H1 (cell line): ENCODE measurements around the gene ITSN1. TPM values are rescaled to one million over a fixed set of nuclear protein-coding genes. Genes with fewer than 3 reads are reported as not detected.

Experiments
- CTCF ChIA-PET: fragments of 300-600 bp; sonication (Branson Sonifier 250); formaldehyde crosslinking; loops from one replicate; lab custom pipeline; 2021; ENCODE audit not compliant: partially characterized antibody; lab: Charles Lee
- POLR2A ChIA-PET: fragments of 300-600 bp; sonication (Branson Sonifier 250); formaldehyde crosslinking; loops from one replicate; lab custom pipeline; 2021; ENCODE audit warnings: inconsistent platforms; ENCODE audit not compliant: partially characterized antibody; lab: Charles Lee
- DNase-seq, 2 experiments: peaks; one replicate each; pipeline versions ENCODE4 v3.0.0 to v3.0.0-alpha.2; 2010 to 2022; ENCODE audit warnings: low spot score in 2 of 2, low read depth in 1 of 2, mixed read lengths in 1 of 2
- FAIRE-seq: peaks from 2 replicates; lab custom pipeline; 2011; peaks lifted over from hg19 to GRCh38; lab: Jason Lieb, UNC
- H2AFZ ChIP-seq: 2 replicates; pipeline ENCODE4 v1.8.1; 2012; ENCODE audit warnings: low read length, inconsistent platforms
- H2AK5ac ChIP-seq: 2 replicates; pipeline ENCODE4 v1.6.1; 2013; ENCODE audit warnings: low read depth, low read length
- H2BK120ac ChIP-seq: replicated peaks from 2 replicates; pipeline ENCODE3; 2013; ENCODE audit warnings: low read depth, low read length, inconsistent platforms
- H2BK12ac ChIP-seq: 2 replicates; pipeline ENCODE4 v1.6.1; 2013; ENCODE audit warnings: low read depth, low read length
- H2BK15ac ChIP-seq: 2 replicates; pipeline ENCODE4 v1.6.1; 2013; ENCODE audit warnings: low read length
- H2BK20ac ChIP-seq: 2 replicates; pipeline ENCODE4 v1.6.1; 2013; ENCODE audit warnings: low read length
- H2BK5ac ChIP-seq: 2 replicates; pipeline ENCODE4 v1.6.1; 2013; ENCODE audit warnings: low read depth, low read length
- H3K14ac ChIP-seq: 2 replicates; pipeline ENCODE4 v1.6.1; 2013; ENCODE audit warnings: inconsistent platforms; ENCODE audit not compliant: insufficient read length
- H3K18ac ChIP-seq: 2 replicates; pipeline ENCODE4 v1.6.1; 2013; ENCODE audit warnings: low read length; ENCODE audit errors: extremely low read depth
- H3K23ac ChIP-seq: 2 replicates; pipeline ENCODE4 v1.6.1; 2013; ENCODE audit warnings: inconsistent platforms; ENCODE audit not compliant: insufficient read length
- H3K23me2 ChIP-seq: 2 replicates; pipeline ENCODE4 v1.6.1; 2013; ENCODE audit warnings: low read depth, low read length
- H3K27ac ChIP-seq: 2 replicates; pipeline ENCODE4 v1.6.1; 2011; ENCODE audit warnings: low read depth, low read length, inconsistent platforms
- H3K27me3 ChIP-seq, 4 experiments: replicated peaks in 1 of 4; 1 replicate in 1 of 4; 2 replicates in 3 of 4; pipeline versions ENCODE4 v1.6.1 to v1.8.1; 2011 to 2013; ENCODE audit warnings: low read length in 3 of 4, mild to moderate bottlenecking in 3 of 4, inconsistent platforms in 2 of 4, mixed read lengths in 2 of 4, moderate library complexity in 1 of 4; ENCODE audit not compliant: control insufficient read depth in 3 of 4, insufficient read depth in 3 of 4; ENCODE audit errors: extremely low read depth in 1 of 4
- H3K36me3 ChIP-seq, 4 experiments: 2 replicates each; pipeline versions ENCODE4 v1.6.1 to v1.8.1; 2011 to 2013; ENCODE audit warnings: mild to moderate bottlenecking in 4 of 4, low read length in 3 of 4, moderate library complexity in 2 of 4, control low read depth in 1 of 4, inconsistent platforms in 1 of 4; ENCODE audit not compliant: insufficient read depth in 4 of 4, control insufficient read depth in 2 of 4
- H3K4ac ChIP-seq: replicated peaks from 2 replicates; pipeline ENCODE3; 2013; ENCODE audit warnings: low read length, low read depth, mixed read lengths, inconsistent platforms; ENCODE audit not compliant: insufficient read length
- H3K4me1 ChIP-seq, 4 experiments: replicated peaks in 1 of 4; 1 replicate in 1 of 4; 2 replicates in 3 of 4; pipeline versions ENCODE4 v1.6.1 to v1.8.1; 2011 to 2013; ENCODE audit warnings: low read length in 3 of 4, inconsistent platforms in 2 of 4, mixed read lengths in 1 of 4; ENCODE audit not compliant: insufficient read depth in 4 of 4, control insufficient read depth in 3 of 4
- H3K4me2 ChIP-seq, 2 experiments: 2 replicates each; pipeline versions ENCODE4 v1.6.1 to v1.8.1; 2011 to 2013; ENCODE audit warnings: low read depth in 2 of 2, low read length in 2 of 2, control low read depth in 1 of 2, inconsistent platforms in 1 of 2, mild to moderate bottlenecking in 1 of 2; ENCODE audit not compliant: insufficient read depth in 1 of 2
- H3K4me3 ChIP-seq, 4 experiments: fragments of 200-600, 300-600 bp in 1 of 4; sonication (generic), shearing (Covaris generic), sonication (Bioruptor Twin) in 1 of 4; 2 replicates each; pipeline versions ENCODE4 v1.5.1 to v1.8.1; 2011 to 2016; ENCODE audit warnings: low read length in 4 of 4, low read depth in 3 of 4, control low read depth in 2 of 4, inconsistent platforms in 2 of 4, mild to moderate bottlenecking in 2 of 4, mixed read lengths in 1 of 4, moderate library complexity in 1 of 4; ENCODE audit not compliant: insufficient read depth in 2 of 4; ENCODE audit errors: extremely low read depth in 1 of 4
- H3K56ac ChIP-seq: replicated peaks from 2 replicates; pipeline ENCODE3; 2013; ENCODE audit warnings: low read depth, mild to moderate bottlenecking, mixed read lengths, low read length, inconsistent platforms; ENCODE audit not compliant: insufficient read length
- H3K79me1 ChIP-seq: 2 replicates; pipeline ENCODE4 v1.6.1; 2013; ENCODE audit warnings: low read depth, low read length, control low read depth
- H3K79me2 ChIP-seq, 2 experiments: 2 replicates each; pipeline versions ENCODE4 v1.6.1 to v1.8.1; 2012 to 2013; ENCODE audit warnings: low read length in 2 of 2, mild to moderate bottlenecking in 2 of 2, inconsistent platforms in 1 of 2; ENCODE audit not compliant: insufficient read depth in 2 of 2, control insufficient read depth in 1 of 2
- H3K9ac ChIP-seq, 4 experiments: replicated peaks in 1 of 4; 1 replicate in 1 of 4; 2 replicates in 3 of 4; pipeline versions ENCODE4 v1.6.1 to v1.8.1; 2011 to 2013; ENCODE audit warnings: low read depth in 3 of 4, low read length in 3 of 4, control low read depth in 2 of 4, mild to moderate bottlenecking in 2 of 4, moderate library complexity in 2 of 4, inconsistent platforms in 1 of 4; ENCODE audit errors: extremely low read depth in 1 of 4
- H3K9me3 ChIP-seq, 2 experiments: 2 replicates each; pipeline versions ENCODE4 v1.6.1 to v1.8.1; 2012 to 2013; ENCODE audit warnings: mild to moderate bottlenecking in 2 of 2, moderate library complexity in 2 of 2, control low read depth in 1 of 2, inconsistent platforms in 1 of 2, low read depth in 1 of 2, low read length in 1 of 2, mixed read lengths in 1 of 2; ENCODE audit not compliant: insufficient read depth in 2 of 2
- H4K20me1 ChIP-seq, 2 experiments: replicated peaks in 1 of 2; 2 replicates each; pipeline versions ENCODE3 to v1.8.1; 2011 to 2013; ENCODE audit warnings: inconsistent platforms in 2 of 2, low read length in 2 of 2, mild to moderate bottlenecking in 1 of 2; ENCODE audit not compliant: insufficient read depth in 2 of 2, control insufficient read depth in 1 of 2
- H4K5ac ChIP-seq: 2 replicates; pipeline ENCODE4 v1.6.1; 2013; ENCODE audit warnings: low read length, low read depth, mixed read lengths, inconsistent platforms; ENCODE audit not compliant: insufficient read length
- H4K8ac ChIP-seq: 2 replicates; pipeline ENCODE4 v1.8.0; 2013; ENCODE audit warnings: mild to moderate bottlenecking, moderate library complexity, low read length, inconsistent platforms; ENCODE audit not compliant: insufficient read depth; ENCODE audit errors: extremely low read depth
- H4K91ac ChIP-seq: replicated peaks from 2 replicates; pipeline ENCODE3; 2013; ENCODE audit warnings: low read length, mixed read lengths, inconsistent platforms; ENCODE audit not compliant: insufficient read length
- BRCA1 ChIP-seq: IDR thresholded peaks from 2 replicates; pipeline ENCODE4 v1.6.1; 2012; ENCODE audit warnings: low read depth, low read length, improper control_type of control experiment
- CREB1 ChIP-seq: IDR thresholded peaks from 2 replicates; pipeline ENCODE4 v1.6.1; 2012; ENCODE audit warnings: inconsistent platforms
- CTBP2 ChIP-seq: IDR thresholded peaks from 2 replicates; pipeline ENCODE4 v1.7.0; 2011; ENCODE audit warnings: borderline replicate concordance, mild to moderate bottlenecking, moderate library complexity, mixed read lengths, low read length; ENCODE audit not compliant: insufficient read depth, insufficient read length
- EGR1 ChIP-seq: IDR thresholded peaks from 2 replicates; pipeline ENCODE4 v1.6.1; 2011; ENCODE audit warnings: low read depth, low read length, borderline replicate concordance
- EP300 ChIP-seq, 2 experiments: IDR thresholded peaks; 1 replicate in 1 of 2; 2 replicates in 1 of 2; pipeline ENCODE4 v1.6.1; 2011 to 2012; ENCODE audit warnings: low read depth in 2 of 2, low read length in 2 of 2, mild to moderate bottlenecking in 2 of 2, borderline replicate concordance in 1 of 2, inconsistent platforms in 1 of 2, moderate library complexity in 1 of 2
- GABPA ChIP-seq: IDR thresholded peaks from 2 replicates; pipeline ENCODE4 v1.6.1; 2011; ENCODE audit warnings: mild to moderate bottlenecking, low read length, moderate library complexity, borderline replicate concordance; ENCODE audit not compliant: insufficient read depth
- GTF2F1 ChIP-seq: IDR thresholded peaks from 2 replicates; pipeline ENCODE4 v1.6.1; 2012; ENCODE audit warnings: low read depth, low read length, improper control_type of control experiment, borderline replicate concordance
- JUND ChIP-seq: IDR thresholded peaks from 2 replicates; pipeline ENCODE4 v1.6.1; 2011; ENCODE audit warnings: mild to moderate bottlenecking, improper control_type of control experiment, low read length
- RFX5 ChIP-seq: IDR thresholded peaks from 2 replicates; pipeline ENCODE4 v1.6.1; 2011; ENCODE audit warnings: low read depth, low read length, improper control_type of control experiment, borderline replicate concordance
- SP2 ChIP-seq: IDR thresholded peaks from 2 replicates; pipeline ENCODE4 v1.6.1; 2012; ENCODE audit warnings: mild to moderate bottlenecking, low read length, inconsistent platforms
- WGBS, 2 experiments: shearing (Covaris generic) in 1 of 2; methylation state at CpG; one replicate each; pipeline versions ENCODE4 v1.1.6 to v1.1.7; 2013 to 2015; ENCODE audit warnings: low lambda C conversion rate in 2 of 2, mixed read lengths in 2 of 2, inconsistent platforms in 1 of 2, low coverage in 1 of 2, missing lambda C conversion rate in 1 of 2; ENCODE audit not compliant: insufficient replicate concordance in 2 of 2, insufficient coverage in 1 of 2, insufficient read length in 1 of 2; ENCODE audit errors: extremely low coverage in 1 of 2, missing lambda C conversion rate in 1 of 2; 5-methylcytosine and 5-hydroxymethylcytosine counted together
- polyA plus RNA-seq, 7 experiments: library from polyadenylated mRNA; depleted of rRNA in 3 of 7; stranded (reverse) in 5 of 7; unstranded in 2 of 7; fragments of >200 nt in 5 of 7; fragments of 200-250 nt in 2 of 7; gene quantifications; 1 replicate in 5 of 7; 2 replicates in 1 of 7; 4 replicates in 1 of 7; pipeline versions ENCODE4 v1.2.1 to v1.2.3, GENCODE V29; 2011 to 2013; ENCODE audit warnings: missing spikeins in 2 of 7, mixed read lengths in 2 of 7
- total RNA-seq: library from RNA; stranded (reverse); fragmentation: NEBNext Ultra II Directional; extraction: Animal tissue kit (Norgen Biotek cat#: 25700); gene quantifications from 2 replicates; pipeline ENCODE4 v1.2.1, GENCODE V29; 2021
- TF ChIP-seq, protein P1 (sequence below), 3 experiments: IDR thresholded peaks; 1 replicate in 2 of 3; 2 replicates in 1 of 3; pipeline versions ENCODE4 v1.5.1 to v1.6.1; 2011; ENCODE audit warnings: low read length in 3 of 3, mild to moderate bottlenecking in 3 of 3, inconsistent platforms in 2 of 3, low read depth in 1 of 3, moderate library complexity in 1 of 3; ENCODE audit not compliant: insufficient read depth in 1 of 3; ENCODE audit errors: control extremely low read depth in 1 of 3

The ITSN1 gene
- total and polyA plus RNA-seq, 2 of the 8 experiments (the other 6 are each of a cell fraction or from before 2014, with no cell fraction given): 60.8 to 78.1 TPM

DNA sequence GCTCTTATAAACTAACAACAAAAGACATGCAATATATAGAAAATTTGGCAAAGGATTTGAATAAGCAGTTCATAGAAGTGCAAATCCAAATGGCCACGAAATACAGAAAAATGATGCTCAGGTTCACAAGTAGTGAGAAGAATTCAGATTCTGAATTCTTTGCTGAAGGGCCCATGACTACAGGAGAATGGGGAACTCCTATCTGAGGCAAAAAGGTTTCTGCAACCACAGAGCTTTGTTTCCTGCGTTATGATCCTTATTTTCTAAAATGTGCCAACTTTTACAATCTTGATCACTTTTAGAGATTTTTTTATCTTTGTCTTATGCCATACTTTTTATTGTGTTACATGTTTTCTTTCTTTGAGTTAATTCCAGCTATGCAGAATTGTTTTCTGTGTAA lies 91.3 kb downstream of the ITSN1 start:
- H3K56ac ChIP-seq: no peak overlapping the region
- no peak overlapping the region for H3K14ac ChIP-seq
- no peak for TF ChIP-seq JUND
- TF ChIP-seq CREB1: no peak
- no peak for TF ChIP-seq RFX5
- TF ChIP-seq SP2: no peak
- no peak for TF ChIP-seq BRCA1
- TF ChIP-seq EP300 (IDR thresholded peaks at IDR 0.05; ENCODE audit: borderline replicate concordance in 1 of 2, low read depth in 2 of 2, low read length in 2 of 2): no peak
- no peak for TF ChIP-seq GABPA
- no peak for TF ChIP-seq GTF2F1
- TF ChIP-seq, protein P1, sequence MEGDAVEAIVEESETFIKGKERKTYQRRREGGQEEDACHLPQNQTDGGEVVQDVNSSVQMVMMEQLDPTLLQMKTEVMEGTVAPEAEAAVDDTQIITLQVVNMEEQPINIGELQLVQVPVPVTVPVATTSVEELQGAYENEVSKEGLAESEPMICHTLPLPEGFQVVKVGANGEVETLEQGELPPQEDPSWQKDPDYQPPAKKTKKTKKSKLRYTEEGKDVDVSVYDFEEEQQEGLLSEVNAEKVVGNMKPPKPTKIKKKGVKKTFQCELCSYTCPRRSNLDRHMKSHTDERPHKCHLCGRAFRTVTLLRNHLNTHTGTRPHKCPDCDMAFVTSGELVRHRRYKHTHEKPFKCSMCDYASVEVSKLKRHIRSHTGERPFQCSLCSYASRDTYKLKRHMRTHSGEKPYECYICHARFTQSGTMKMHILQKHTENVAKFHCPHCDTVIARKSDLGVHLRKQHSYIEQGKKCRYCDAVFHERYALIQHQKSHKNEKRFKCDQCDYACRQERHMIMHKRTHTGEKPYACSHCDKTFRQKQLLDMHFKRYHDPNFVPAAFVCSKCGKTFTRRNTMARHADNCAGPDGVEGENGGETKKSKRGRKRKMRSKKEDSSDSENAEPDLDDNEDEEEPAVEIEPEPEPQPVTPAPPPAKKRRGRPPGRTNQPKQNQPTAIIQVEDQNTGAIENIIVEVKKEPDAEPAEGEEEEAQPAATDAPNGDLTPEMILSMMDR (IDR thresholded peaks at IDR 0.05; ENCODE audit: control extremely low read depth in 1 of 3, insufficient read depth in 1 of 3, low read depth in 1 of 3, low read length in 3 of 3): no peak
- TF ChIP-seq CTBP2: no peak
- TF ChIP-seq EGR1: no peak
- TF ChIP-seq, all 59 proteins: peak for 0
- Histone ChIP-seq H2BK15ac (no peak overlapping the region), H3K23ac (no peak overlapping the region), H4K8ac (no peak overlapping the region), H3K79me1 (no peaks in the 10 kb centered on the region), H3K4me3 (no peak overlapping the region), H3K27me3 (no peaks in the 10 kb centered on the region), H2AFZ (no peak overlapping the region), H3K9ac (no peak overlapping the region), H3K36me3 (peaks cover 0 to 5% (median 0%) of the 10 kb centered on the region in 4 experiments; a peak in 3 of 8 replicates), H4K20me1 (no peaks in the 10 kb centered on the region), H3K9me3 (no peaks in the 10 kb centered on the region), H2BK5ac (no peak overlapping the region), H3K18ac (no peak overlapping the region), H3K23me2 (no peaks in the 10 kb centered on the region), H3K4ac (no peak overlapping the region), H4K91ac (no peak overlapping the region), H2BK12ac (no peak overlapping the region), H3K27ac (no peak overlapping the region), H4K5ac (no peak overlapping the region), H2AK5ac (no peak overlapping the region), H2BK20ac (no peak overlapping the region), H2BK120ac (no peak overlapping the region), H3K4me1 (peaks cover 0 to 4% (median 0%) of the 10 kb centered on the region in 4 experiments; a peak in 2 of 7 replicates), H3K4me2 (no peak overlapping the region), H3K79me2 (no peaks in the 10 kb centered on the region)
- no peak for FAIRE-seq
- POLR2A ChIA-PET: interaction anchor here (2.1 kb wide), 1 partner anchor 12 kb away, joined by 5 read pairs; no protein-coding TSS in a partner anchor
- CTCF ChIA-PET: no interaction called here
- WGBS, 2 experiments: 91% methylated on average over 2 of the region's 2 CpGs; no CpG with 5 or more reads in 1 of the 2 experiments
- DNase-seq: no peak
